Endothelial cell (in vitro differentiated cells): ENCODE results near the gene CORO7. TPM values are rescaled to one million over a fixed set of nuclear protein-coding genes. Genes with fewer than 3 reads are reported as not detected.

Experiments used
- DNase-seq: peaks from one replicate; pipeline ENCODE4 v3.0.0; 2021; ENCODE audit warnings: low spot score
- H3K27ac Mint-ChIP-seq: one replicate; pipeline ENCODE4 v1.8.0; 2021; ENCODE audit warnings: mixed read lengths, inconsistent platforms; ENCODE audit not compliant: unreplicated experiment
- H3K27me3 Mint-ChIP-seq: one replicate; pipeline ENCODE4 v1.8.0; 2021; ENCODE audit warnings: mild to moderate bottlenecking, moderate library complexity, mixed read lengths, inconsistent platforms; ENCODE audit not compliant: unreplicated experiment
- H3K36me3 Mint-ChIP-seq: one replicate; pipeline ENCODE4 v1.8.0; 2021; ENCODE audit warnings: mild to moderate bottlenecking, low read depth, mixed read lengths, inconsistent platforms; ENCODE audit not compliant: unreplicated experiment
- H3K4me1 Mint-ChIP-seq: one replicate; pipeline ENCODE4 v1.8.0; 2021; ENCODE audit warnings: mild to moderate bottlenecking, mixed read lengths, inconsistent platforms; ENCODE audit not compliant: unreplicated experiment
- H3K4me3 Mint-ChIP-seq: one replicate; pipeline ENCODE4 v1.8.0; 2021; ENCODE audit warnings: mild to moderate bottlenecking, mixed read lengths, inconsistent platforms; ENCODE audit not compliant: unreplicated experiment
- H3K9me3 Mint-ChIP-seq: one replicate; pipeline ENCODE4 v1.8.0; 2021; ENCODE audit warnings: mixed read lengths, inconsistent platforms; ENCODE audit not compliant: unreplicated experiment
- CTCF ChIP-seq: fragments of 200-600 bp; sonication (generic); IDR thresholded peaks from one replicate; pipeline ENCODE4 v1.5.0; 2021; ENCODE audit warnings: antibody characterized with exemption; ENCODE audit not compliant: unreplicated experiment
- total RNA-seq: library from RNA; stranded (reverse); fragmentation: NEBNext Ultra II Directional; extraction: Animal tissue kit (Norgen Biotek cat#: 25700); gene quantifications from one replicate; pipeline ENCODE4 v1.2.1, GENCODE V29; 2021; ENCODE audit not compliant: unreplicated experiment

Gene CORO7
- total RNA-seq, 1 donor from 2014 or later = 103 TPM

GRCh38 chr16:4361033-4361943 is 55.1 kb downstream of the CORO7 start:
- no peak overlapping the region for H3K4me3 Mint-ChIP-seq
- H3K9me3 Mint-ChIP-seq = no peaks in the 10 kb centered on the region
- H3K36me3 Mint-ChIP-seq = peaks cover 4% of the 10 kb centered on the region
- H3K27me3 Mint-ChIP-seq = peaks cover 9% of the 10 kb centered on the region
- H3K4me1 Mint-ChIP-seq = no peaks in the 10 kb centered on the region
- no peak for DNase-seq
- no peak overlapping the region for H3K27ac Mint-ChIP-seq
- TF ChIP-seq CTCF = no peak

GRCh38 chr16:4360538-4361021 is 55.8 kb downstream of the CORO7 start:
- Mint-ChIP-seq H3K4me3 (no peak overlapping the region), H3K36me3 (peaks cover 4% of the 10 kb centered on the region), H3K9me3 (no peaks in the 10 kb centered on the region), H3K27ac (no peak overlapping the region), H3K27me3 (peaks cover 9% of the 10 kb centered on the region), H3K4me1 (no peaks in the 10 kb centered on the region)
- TF ChIP-seq CTCF = no peak
- DNase-seq = no peak

GRCh38 chr16:4359914-4360313 is 56.5 kb downstream of the CORO7 start:
- no peaks in the 10 kb centered on the region for H3K4me1 Mint-ChIP-seq
- H3K4me3 Mint-ChIP-seq = no peak overlapping the region
- H3K27ac Mint-ChIP-seq = no peak overlapping the region
- DNase-seq = no peak
- H3K27me3 Mint-ChIP-seq = peaks cover 9% of the 10 kb centered on the region
- H3K36me3 Mint-ChIP-seq = peaks cover 4% of the 10 kb centered on the region
- no peak for TF ChIP-seq CTCF
- H3K9me3 Mint-ChIP-seq = no peaks in the 10 kb centered on the region

GRCh38 chr16:4358831-4359561 is 57.4 kb downstream of the CORO7 start:
- DNase-seq = peak; percentile 80

More at GRCh38 chr16:4358831-4359561, 57.4 kb downstream of the CORO7 start:
- H3K27me3 Mint-ChIP-seq = peaks cover 9% of the 10 kb centered on the region
- peaks cover 3% of the 10 kb centered on the region for H3K4me1 Mint-ChIP-seq
- TF ChIP-seq CTCF = peak; percentile 98
- peaks cover 4% of the 10 kb centered on the region for H3K36me3 Mint-ChIP-seq
- no peak overlapping the region for H3K4me3 Mint-ChIP-seq
- H3K27ac Mint-ChIP-seq = no peak overlapping the region
- no peaks in the 10 kb centered on the region for H3K9me3 Mint-ChIP-seq
